Keratinocyte (primary cell): Measurements from ENCODE around the gene PTBP3.

Experiments used
- EZH2 ChIP-seq: IDR thresholded peaks from one replicate; pipeline ENCODE4 v1.6.1; 2012; ENCODE audit warnings: inconsistent platforms, mild to moderate bottlenecking, low read length, moderate library complexity
- TF ChIP-seq, protein P1 (sequence below), 3 experiments: IDR thresholded peaks in 1 of 3; conservative IDR thresholded peaks in 1 of 3; optimal IDR thresholded peaks in 1 of 3; 2 replicates in 2 of 3; 3 replicates in 1 of 3; pipeline versions ENCODE3 to v1.5.1; 2011; ENCODE audit warnings: low read length in 3 of 3, mild to moderate bottlenecking in 3 of 3, moderate library complexity in 2 of 3, control low read depth in 1 of 3, inconsistent platforms in 1 of 3; ENCODE audit not compliant: insufficient read depth in 2 of 3; ENCODE audit errors: extremely low read depth in 1 of 3

- TF ChIP-seq, protein P1, sequence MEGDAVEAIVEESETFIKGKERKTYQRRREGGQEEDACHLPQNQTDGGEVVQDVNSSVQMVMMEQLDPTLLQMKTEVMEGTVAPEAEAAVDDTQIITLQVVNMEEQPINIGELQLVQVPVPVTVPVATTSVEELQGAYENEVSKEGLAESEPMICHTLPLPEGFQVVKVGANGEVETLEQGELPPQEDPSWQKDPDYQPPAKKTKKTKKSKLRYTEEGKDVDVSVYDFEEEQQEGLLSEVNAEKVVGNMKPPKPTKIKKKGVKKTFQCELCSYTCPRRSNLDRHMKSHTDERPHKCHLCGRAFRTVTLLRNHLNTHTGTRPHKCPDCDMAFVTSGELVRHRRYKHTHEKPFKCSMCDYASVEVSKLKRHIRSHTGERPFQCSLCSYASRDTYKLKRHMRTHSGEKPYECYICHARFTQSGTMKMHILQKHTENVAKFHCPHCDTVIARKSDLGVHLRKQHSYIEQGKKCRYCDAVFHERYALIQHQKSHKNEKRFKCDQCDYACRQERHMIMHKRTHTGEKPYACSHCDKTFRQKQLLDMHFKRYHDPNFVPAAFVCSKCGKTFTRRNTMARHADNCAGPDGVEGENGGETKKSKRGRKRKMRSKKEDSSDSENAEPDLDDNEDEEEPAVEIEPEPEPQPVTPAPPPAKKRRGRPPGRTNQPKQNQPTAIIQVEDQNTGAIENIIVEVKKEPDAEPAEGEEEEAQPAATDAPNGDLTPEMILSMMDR (optimal IDR thresholded peaks at IDR 0.05 in 1 of 3, IDR thresholded peaks at IDR 0.05 in 1 of 3, conservative IDR thresholded peaks at IDR 0.05 in 1 of 3; ENCODE audit: extremely low read depth in 1 of 3, insufficient read depth in 2 of 3, low read length in 3 of 3), result no peak
- no peak for TF ChIP-seq EZH2
Observed at GRCh38 chr9:112339886-112340285, 6.5 kb upstream of the PTBP3 start.
